ENCODE data around the gene ELFN1.

ELFN1 gene

DNA sequence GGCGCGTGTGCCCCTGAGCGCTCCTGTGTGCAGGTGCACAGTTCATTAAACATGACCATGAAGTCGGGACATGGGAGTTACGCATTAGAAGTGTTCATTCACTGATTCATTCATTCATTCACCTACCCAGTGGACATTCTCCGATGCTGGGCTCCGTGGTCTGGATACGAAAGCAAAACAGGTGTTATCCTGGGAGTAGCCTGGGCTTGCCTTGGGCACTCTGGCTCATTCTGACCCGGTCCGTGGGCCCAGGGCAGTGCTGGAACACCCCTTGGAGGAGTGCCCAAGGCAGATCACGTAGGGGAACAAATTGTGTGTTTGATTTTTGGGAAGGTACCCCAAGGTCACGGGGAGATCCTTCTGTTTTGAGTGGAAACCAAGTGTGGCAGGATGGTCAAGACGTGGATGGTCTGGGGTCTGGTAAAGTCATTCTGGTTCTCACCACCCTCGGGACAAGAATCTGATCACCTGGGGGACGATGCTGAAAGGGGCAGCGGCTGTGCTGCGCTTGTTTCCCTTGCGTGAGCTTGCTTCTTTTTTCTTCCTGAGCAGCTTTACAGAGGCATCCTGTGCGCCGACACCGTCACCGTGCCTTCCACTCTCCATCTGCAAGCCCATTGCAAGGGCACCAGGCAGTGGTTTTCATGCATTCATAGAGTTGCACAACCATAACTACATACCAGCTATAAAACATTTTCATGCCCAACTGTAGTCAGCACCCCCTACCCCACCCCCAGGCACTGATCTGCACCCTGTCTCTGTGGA is 10.1 kb downstream of the ELFN1 start:
- no peak for DNase-seq (ENCODE audit: low read depth)
- TF ChIP-seq, protein P1, sequence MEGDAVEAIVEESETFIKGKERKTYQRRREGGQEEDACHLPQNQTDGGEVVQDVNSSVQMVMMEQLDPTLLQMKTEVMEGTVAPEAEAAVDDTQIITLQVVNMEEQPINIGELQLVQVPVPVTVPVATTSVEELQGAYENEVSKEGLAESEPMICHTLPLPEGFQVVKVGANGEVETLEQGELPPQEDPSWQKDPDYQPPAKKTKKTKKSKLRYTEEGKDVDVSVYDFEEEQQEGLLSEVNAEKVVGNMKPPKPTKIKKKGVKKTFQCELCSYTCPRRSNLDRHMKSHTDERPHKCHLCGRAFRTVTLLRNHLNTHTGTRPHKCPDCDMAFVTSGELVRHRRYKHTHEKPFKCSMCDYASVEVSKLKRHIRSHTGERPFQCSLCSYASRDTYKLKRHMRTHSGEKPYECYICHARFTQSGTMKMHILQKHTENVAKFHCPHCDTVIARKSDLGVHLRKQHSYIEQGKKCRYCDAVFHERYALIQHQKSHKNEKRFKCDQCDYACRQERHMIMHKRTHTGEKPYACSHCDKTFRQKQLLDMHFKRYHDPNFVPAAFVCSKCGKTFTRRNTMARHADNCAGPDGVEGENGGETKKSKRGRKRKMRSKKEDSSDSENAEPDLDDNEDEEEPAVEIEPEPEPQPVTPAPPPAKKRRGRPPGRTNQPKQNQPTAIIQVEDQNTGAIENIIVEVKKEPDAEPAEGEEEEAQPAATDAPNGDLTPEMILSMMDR (IDR thresholded peaks at IDR 0.05; ENCODE audit: low read depth, low read length, missing control alignments) = no peak
- no peak overlapping the region for H3K4me3 ChIP-seq (ENCODE audit: low read depth, low read length)

DNA sequence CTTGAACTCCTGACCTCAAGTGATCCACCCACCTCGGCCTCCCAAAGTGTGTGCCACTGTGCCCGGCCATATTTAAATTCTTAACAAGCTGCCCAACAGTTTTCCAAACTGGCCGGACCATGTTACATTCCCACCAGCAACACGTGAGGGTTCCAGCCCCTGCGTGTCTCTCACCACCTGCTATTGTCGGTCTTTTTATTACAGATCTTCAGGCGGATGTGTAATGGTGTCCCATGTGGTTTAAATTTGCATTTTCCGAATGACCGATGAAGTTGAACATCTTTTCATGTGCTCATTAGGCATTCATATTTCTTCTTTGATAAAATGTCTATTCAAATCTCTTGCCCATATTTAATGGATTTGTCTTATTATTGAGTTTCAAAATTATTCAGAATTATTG is 11.5 kb downstream of the ELFN1 start:
- DNase-seq (ENCODE audit: low read depth) = no peak
- TF ChIP-seq, protein P1 (IDR thresholded peaks at IDR 0.05; ENCODE audit: low read depth, low read length, missing control alignments) = no peak
- H3K4me3 ChIP-seq (ENCODE audit: low read depth, low read length) = no peak overlapping the region

DNA sequence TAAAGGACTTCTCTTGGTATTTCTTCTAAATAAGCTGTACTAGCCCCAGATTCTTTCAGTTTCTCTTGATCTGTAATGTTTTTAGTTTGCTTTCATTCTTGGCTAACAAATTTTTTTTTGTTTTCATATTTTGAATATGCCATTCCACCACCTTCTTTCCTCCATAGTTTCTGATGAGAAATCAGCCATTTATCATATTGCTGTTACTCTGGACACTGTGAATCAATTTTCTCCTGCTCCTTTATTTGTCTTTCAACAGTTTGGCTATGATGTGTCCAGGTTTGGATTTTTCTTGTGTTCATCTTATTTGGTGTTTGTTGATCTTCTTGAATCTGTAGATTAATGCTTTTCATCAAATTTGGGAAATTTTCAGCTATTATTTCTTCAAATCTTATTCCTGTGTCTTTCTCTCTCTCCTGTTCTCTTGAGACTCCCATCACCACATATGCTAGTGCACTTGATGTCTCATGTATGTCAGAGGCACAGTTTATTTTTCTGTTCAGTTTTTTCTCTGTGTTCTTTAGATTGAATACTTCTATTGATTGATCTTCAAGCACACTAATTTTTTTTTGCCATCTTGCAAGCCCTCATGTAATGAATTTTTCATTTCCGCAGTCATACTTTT is 15.0 kb downstream of the ELFN1 start:
- no peak overlapping the region for H3K4me3 ChIP-seq (ENCODE audit: low read depth, low read length)
- TF ChIP-seq, protein P1 (IDR thresholded peaks at IDR 0.05; ENCODE audit: low read depth, low read length, missing control alignments) = no peak
- no peak for DNase-seq (ENCODE audit: low read depth)

DNA sequence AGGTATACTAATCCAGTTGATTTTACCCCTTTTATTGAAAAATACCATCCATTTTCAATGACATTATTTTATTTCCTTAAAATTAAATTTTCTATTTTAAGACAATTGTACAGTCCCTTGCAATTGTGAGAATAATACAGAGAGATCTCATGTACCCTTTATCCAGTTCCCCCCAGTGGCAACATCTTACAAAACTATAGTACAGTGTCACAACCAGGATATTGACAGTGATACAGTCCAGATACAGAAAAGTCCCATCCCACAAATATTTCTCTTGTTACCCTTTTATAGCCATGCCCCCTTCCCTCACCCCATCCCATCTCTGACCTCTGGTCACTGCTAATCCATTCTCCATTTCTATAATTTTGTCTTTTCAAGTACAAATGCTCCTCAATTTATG is 18.5 kb downstream of the ELFN1 start:
- no peak for DNase-seq (ENCODE audit: low read depth)
- TF ChIP-seq, protein P1 (IDR thresholded peaks at IDR 0.05; ENCODE audit: low read depth, low read length, missing control alignments) = no peak
- no peak overlapping the region for H3K4me3 ChIP-seq (ENCODE audit: low read depth, low read length)

DNA sequence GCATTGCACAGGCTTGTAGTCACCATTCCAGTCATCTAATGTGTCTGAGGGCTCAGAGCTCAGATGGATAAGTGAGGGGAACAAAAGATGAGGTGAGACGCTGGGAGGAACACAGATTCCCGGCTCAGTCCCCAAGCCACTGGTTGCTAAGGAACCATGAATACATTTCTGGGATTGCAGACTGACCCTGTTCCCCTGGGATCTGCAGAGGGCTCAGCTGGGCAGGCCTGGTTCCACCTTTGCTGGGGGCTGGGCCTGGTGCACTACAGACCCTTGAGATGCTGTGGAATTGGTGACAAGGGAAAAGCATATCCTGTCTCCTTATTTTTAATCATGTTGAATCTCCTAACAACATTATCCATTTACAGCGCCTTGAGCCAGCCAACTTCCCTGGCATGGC is 19.2 kb downstream of the ELFN1 start:
- TF ChIP-seq, protein P1 (IDR thresholded peaks at IDR 0.05; ENCODE audit: low read depth, low read length, missing control alignments) = no peak
- no peak for DNase-seq (ENCODE audit: low read depth)
- no peak overlapping the region for H3K4me3 ChIP-seq (ENCODE audit: low read depth, low read length)

DNA sequence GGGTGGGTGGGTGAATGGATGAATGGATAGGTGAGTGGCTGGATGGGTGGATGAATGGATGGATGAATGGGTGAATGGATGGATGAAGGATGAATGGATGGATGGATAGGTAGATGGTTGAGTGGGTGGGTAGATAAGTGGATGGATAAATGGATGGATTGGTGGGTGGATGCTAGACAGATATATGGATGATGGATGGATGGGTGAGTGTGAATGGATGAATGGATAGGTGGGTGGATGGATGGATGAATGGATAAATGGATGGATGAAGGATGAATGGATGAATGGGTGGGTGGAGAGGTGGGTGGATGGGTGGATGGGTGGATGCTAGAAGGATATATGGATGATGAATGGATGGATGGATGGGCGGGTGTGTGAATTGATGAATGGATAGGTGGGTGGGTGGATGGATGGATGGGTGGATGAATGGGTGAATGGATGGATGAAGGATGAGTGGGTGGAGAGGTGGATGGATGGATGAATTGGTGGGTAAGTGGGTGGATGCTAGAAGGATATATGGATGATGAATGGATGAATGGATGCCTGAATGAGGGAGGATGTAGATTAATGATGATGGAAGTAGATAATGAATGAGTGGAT is 20.4 kb downstream of the ELFN1 start:
- DNase-seq (ENCODE audit: low read depth) = no peak
- TF ChIP-seq, protein P1 (IDR thresholded peaks at IDR 0.05; ENCODE audit: low read depth, low read length, missing control alignments) = no peak

More for the DNA sequence above, 20.4 kb downstream of the ELFN1 start:
- H3K4me3 ChIP-seq (ENCODE audit: low read depth, low read length) = no peak overlapping the region
